Astrocyte of the spinal cord (primary cell): ENCODE measurements around the gene GAS6.
A peak's percentile ranks its signal among the peaks of the same experiment; 100 is the strongest.

Experiments used
- DNase-seq: peaks from one replicate; pipeline ENCODE4 v3.0.0; 2011; ENCODE audit warnings: low read depth, low spot score
- H3K4me3 ChIP-seq: 2 replicates; pipeline ENCODE4 v1.5.1; 2011; ENCODE audit warnings: low read depth, mild to moderate bottlenecking, low read length, moderate library complexity
- CTCF ChIP-seq: IDR thresholded peaks from 2 replicates; pipeline ENCODE4 v1.5.1; 2012; ENCODE audit warnings: low read depth, mild to moderate bottlenecking, low read length, inconsistent platforms
- in situ Hi-C: cut with HindIII; loops from 2 replicates; pipeline ENCODE4 v1.10.0; 2017; ENCODE audit warnings: low sequenced_read_pairs

GAS6 gene

DNA sequence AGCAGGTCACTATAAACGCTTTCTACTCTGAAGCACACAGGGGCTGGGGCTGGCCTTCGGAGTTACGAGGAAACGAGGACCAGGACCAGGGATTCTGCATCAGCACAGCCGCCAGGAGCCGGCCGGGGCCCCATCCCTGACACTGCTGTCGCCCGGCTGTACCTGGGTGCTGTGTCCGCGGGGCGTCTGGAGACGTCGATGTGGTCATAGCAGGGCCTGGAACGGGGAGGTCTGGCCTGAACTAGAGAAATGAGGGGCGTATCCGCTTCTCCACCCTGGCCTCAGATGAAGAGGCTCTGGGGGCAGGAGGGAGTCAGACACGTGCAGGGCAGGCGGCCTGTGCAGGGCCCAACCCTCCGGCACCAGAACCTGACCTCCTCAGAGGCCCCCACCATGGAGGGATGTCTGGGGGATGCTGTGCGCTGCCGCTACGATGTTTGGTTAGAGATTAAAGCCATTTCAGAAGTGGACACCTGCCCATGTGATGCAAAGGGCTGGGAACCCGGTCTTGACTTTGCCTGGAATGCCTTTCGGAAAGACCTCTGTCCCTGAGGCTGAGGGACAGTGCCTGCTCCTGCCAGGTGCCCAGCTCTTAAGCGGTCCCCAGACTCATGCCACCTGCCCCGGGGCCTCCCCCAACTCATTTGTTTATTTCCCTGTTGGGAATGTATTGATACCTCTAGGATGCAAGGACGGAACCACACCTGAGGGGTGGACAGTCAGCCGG lies 21.4 kb downstream of the GAS6 start:
- in situ Hi-C loops: no loop called here
- TF ChIP-seq CTCF: no peak
- no peak overlapping the region for H3K4me3 ChIP-seq
- no peak for DNase-seq

- no peak for DNase-seq
- in situ Hi-C loops: no loop called here
- no peak for TF ChIP-seq CTCF
- no peak overlapping the region for H3K4me3 ChIP-seq
Observed at GRCh38 chr13:113841353-113841650, 22.6 kb downstream of the GAS6 start.

DNA sequence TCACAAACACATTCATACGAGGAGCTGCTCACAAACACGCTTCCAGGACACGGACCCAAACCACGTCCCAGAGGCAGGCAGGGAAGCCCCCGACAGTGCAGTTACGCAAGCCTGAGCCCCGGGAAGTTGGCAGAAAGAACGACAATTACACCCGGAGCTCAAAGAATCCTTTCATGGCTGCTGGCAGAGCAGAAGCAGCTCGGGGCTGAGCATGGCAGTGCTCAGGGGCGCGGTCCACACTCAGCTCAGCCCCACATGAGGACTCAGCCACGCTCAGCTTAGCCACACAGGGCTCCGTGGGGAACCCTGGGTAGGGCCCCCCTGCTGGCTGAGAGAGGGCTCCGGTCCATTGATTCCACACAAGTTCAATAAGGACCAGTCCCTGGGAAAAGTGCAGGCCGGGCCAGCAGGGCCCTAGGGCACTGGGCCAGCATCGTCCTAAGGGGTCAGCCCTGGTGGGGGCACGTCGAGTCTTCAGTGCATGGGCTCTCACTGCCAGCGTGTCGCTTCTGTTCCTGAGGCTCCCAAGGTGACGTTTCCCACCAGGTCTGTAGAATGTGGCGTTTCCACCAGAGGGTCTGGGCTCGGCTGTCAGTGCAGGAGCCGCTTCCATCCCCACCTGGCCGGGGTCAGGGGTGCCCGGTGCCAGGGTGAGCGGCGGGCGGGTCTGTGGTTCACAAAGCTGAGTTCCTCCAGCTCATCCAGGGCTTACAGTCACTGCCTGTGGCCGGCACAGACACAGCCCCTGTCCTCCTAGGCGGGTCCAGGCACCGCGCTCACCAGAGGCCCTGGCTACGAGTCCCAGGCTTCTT lies 23.1 kb downstream of the GAS6 start:
- DNase-seq: no peak
- no peak for TF ChIP-seq CTCF
- in situ Hi-C loops: no loop called here
- no peak overlapping the region for H3K4me3 ChIP-seq

- no peak for TF ChIP-seq CTCF
- no peak for DNase-seq
- in situ Hi-C loops: no loop called here
- no peak overlapping the region for H3K4me3 ChIP-seq
Observed at GRCh38 chr13:113839536-113840204, 24.2 kb downstream of the GAS6 start.

- DNase-seq: no peak
- in situ Hi-C loops: no loop called here
- peak overlapping the region; percentile 33 for H3K4me3 ChIP-seq
- TF ChIP-seq CTCF: no peak
Observed at GRCh38 chr13:113838711-113839201, 25.1 kb downstream of the GAS6 start.

- peak overlapping the region; percentile 33 for H3K4me3 ChIP-seq
- DNase-seq: peak; percentile 100
Observed at GRCh38 chr13:113837560-113838355, 26.1 kb downstream of the GAS6 start.

More at GRCh38 chr13:113837560-113838355, 26.1 kb downstream of the GAS6 start:
- in situ Hi-C loops: no loop called here
- TF ChIP-seq CTCF: no peak
